GM12891 (cell line): ENCODE results near the gene KIAA1549.

Experiments
- PAX5 ChIP-seq: IDR thresholded peaks from 2 replicates; pipeline ENCODE4 v1.6.1; 2011; ENCODE audit warnings: low read length, moderate library complexity, mild to moderate bottlenecking; ENCODE audit not compliant: insufficient read depth, severe bottlenecking
- POLR2A ChIP-seq: IDR thresholded peaks from 2 replicates; pipeline ENCODE4 v1.6.1; 2011; ENCODE audit warnings: low read depth, low read length, control low read depth
- POLR2AphosphoS5 ChIP-seq: IDR thresholded peaks from 2 replicates; pipeline ENCODE4 v1.6.1; 2011; ENCODE audit warnings: low read depth, low read length, control low read depth
- POU2F2 ChIP-seq: IDR thresholded peaks from 2 replicates; pipeline ENCODE4 v1.6.1; 2011; ENCODE audit warnings: low read depth, mild to moderate bottlenecking, control low read depth, low read length, moderate library complexity
- SPI1 ChIP-seq: IDR thresholded peaks from 2 replicates; pipeline ENCODE4 v1.6.1; 2011; ENCODE audit warnings: low read depth, low read length, control low read depth
- TAF1 ChIP-seq: IDR thresholded peaks from 2 replicates; pipeline ENCODE4 v1.6.1; 2011; ENCODE audit warnings: low read depth, low read length, control low read depth

DNA sequence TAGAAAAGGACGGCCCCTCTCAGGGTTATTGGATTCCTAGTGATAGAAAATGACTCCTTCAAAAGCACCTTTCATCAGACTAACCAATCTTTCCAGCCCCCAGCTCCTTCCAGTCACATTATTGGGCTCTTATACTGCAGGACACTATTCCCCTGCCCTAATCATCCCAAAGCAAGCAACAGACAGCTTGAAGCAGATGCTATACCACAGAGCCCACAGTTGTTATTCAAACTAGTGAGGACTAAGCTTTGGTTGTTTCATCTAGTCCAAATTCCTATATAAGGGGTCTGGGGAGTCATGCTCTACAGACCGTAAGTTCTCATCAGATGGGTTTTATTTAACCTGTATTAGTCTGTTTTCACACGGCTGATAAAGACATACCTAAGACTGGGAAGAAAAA lies 30.2 kb upstream of the KIAA1549 start:
- TF ChIP-seq POLR2AphosphoS5 (no peak), POLR2A (no peak), TAF1 (no peak), PAX5 (no peak), POU2F2 (no peak), SPI1 (no peak)
